Ovary (tissue), 3 donors: ENCODE data around the gene BTBD9.

Source experiments
- CTCF ChIP-seq, 3 donors: fragments of 450-650 bp in 2 of 3; fragments of 200-600 bp in 1 of 3; IDR thresholded peaks; one replicate each; pipeline versions ENCODE4 v1.5.1 to v1.8.0; 2016 to 2022; ENCODE audit warnings: antibody characterized with exemption in 3 of 3, mild to moderate bottlenecking in 1 of 3
- POLR2A ChIP-seq: fragments of 450-650 bp; IDR thresholded peaks from one replicate; pipeline ENCODE4 v1.6.1; 2017; ENCODE audit warnings: antibody characterized with exemption, mild to moderate bottlenecking, moderate library complexity
- donor health status: DM: no; HTN: no; CAD: no.

- TF ChIP-seq CTCF (IDR thresholded peaks at IDR 0.05) (no peak), POLR2A (no peak)
These were observed 159.7 kb downstream of the BTBD9 start for GRCh38 chr6:38480036-38480435.
